ENCODE results near the gene MSMP.
A peak's percentile ranks its signal among the peaks of the same experiment; 100 is the strongest.

Gene MSMP

GRCh38 chr9:35754264-35754663, at the start of gene MSMP:
TSS of gene MSMP (minus strand) at chr9:35754276. CDS start at chr9:35754129, 147 bp downstream.
- DNase-seq (ENCODE audit: low read depth, low spot score): no peak

- DNase-seq (ENCODE audit: low read depth, low spot score): no peak
Measured at GRCh38 chr9:35801328-35802128, 47.5 kb upstream of the MSMP start.

- no peak for DNase-seq (ENCODE audit: low read depth, low spot score)
Measured at GRCh38 chr9:35800530-35800929, 46.5 kb upstream of the MSMP start.

- DNase-seq (ENCODE audit: low read depth, low spot score): no peak
Measured at GRCh38 chr9:35798658-35799374, 44.7 kb upstream of the MSMP start.

- no peak for DNase-seq (ENCODE audit: low read depth, low spot score)
Measured at GRCh38 chr9:35797311-35798109, 43.4 kb upstream of the MSMP start.

- DNase-seq (ENCODE audit: low read depth, low spot score): no peak
Measured at GRCh38 chr9:35795695-35796094, 41.6 kb upstream of the MSMP start.

- DNase-seq (ENCODE audit: low read depth, low spot score): no peak
Measured at GRCh38 chr9:35793461-35793860, 39.4 kb upstream of the MSMP start.

- DNase-seq (ENCODE audit: low read depth, low spot score): no peak
Measured at GRCh38 chr9:35792826-35793225, 38.8 kb upstream of the MSMP start.

GRCh38 chr9:35792024-35792813, 38.1 kb upstream of the MSMP start:
- no peak for DNase-seq (ENCODE audit: low read depth, low spot score)

GRCh38 chr9:35791297-35791921, 37.3 kb upstream of the MSMP start, which contains the start of gene NPR2:
TSS of gene NPR2 (plus strand) at chr9:35791591. CDS start at chr9:35792409, 818 bp downstream.
- DNase-seq (ENCODE audit: low read depth, low spot score): no peak

GRCh38 chr9:35790385-35791296, 36.6 kb upstream of the MSMP start:
- peak; percentile 73 for DNase-seq (ENCODE audit: low read depth, low spot score)

- DNase-seq (ENCODE audit: low read depth, low spot score): no peak
Measured at GRCh38 chr9:35790025-35790384, 35.9 kb upstream of the MSMP start.

GRCh38 chr9:35789541-35789940, 35.5 kb upstream of the MSMP start:
- no peak for DNase-seq (ENCODE audit: low read depth, low spot score)

- no peak for DNase-seq (ENCODE audit: low read depth, low spot score)
Measured at GRCh38 chr9:35783418-35783817, 29.3 kb upstream of the MSMP start.

- no peak for DNase-seq (ENCODE audit: low read depth, low spot score)
Measured at GRCh38 chr9:35781066-35781465, 27.0 kb upstream of the MSMP start.

- no peak for DNase-seq (ENCODE audit: low read depth, low spot score)
Measured at GRCh38 chr9:35778496-35778895, 24.4 kb upstream of the MSMP start.

- DNase-seq (ENCODE audit: low read depth, low spot score): no peak
Measured at GRCh38 chr9:35776018-35776417, 21.9 kb upstream of the MSMP start.

- DNase-seq (ENCODE audit: low read depth, low spot score): no peak
Measured at GRCh38 chr9:35774907-35775635, 21.0 kb upstream of the MSMP start.

- DNase-seq (ENCODE audit: low read depth, low spot score): no peak
Measured at GRCh38 chr9:35771943-35772342, 17.9 kb upstream of the MSMP start.
